Measurements from ENCODE around the gene ORMDL2. TPM values are rescaled to one million over a fixed set of nuclear protein-coding genes. Genes with fewer than 3 reads are reported as not detected.
"Not testable (repeated sequence)": the region's sequence is repeated elsewhere in the genome, so short reads cannot be mapped to it uniquely, and the experiment has no call there.

The ORMDL2 gene
- total RNA-seq, 1 donor = 10.1 TPM

GRCh38 chr12:55861396-55861795 lies 43.6 kb downstream of the ORMDL2 start:
- Histone ChIP-seq H4K20me1 (ENCODE audit: insufficient read depth, low read length) (no peaks in the 10 kb centered on the region), H3K4me1 (ENCODE audit: insufficient read depth, low read length) (no peaks in the 10 kb centered on the region), H3K27me3 (ENCODE audit: insufficient read depth, low read length) (no peaks in the 10 kb centered on the region), H3K79me2 (ENCODE audit: insufficient read depth, low read length) (no peaks in the 10 kb centered on the region), H2AFZ (ENCODE audit: low read length) (no peak overlapping the region), H3K4me3 (ENCODE audit: insufficient read depth, low read length) (no peak overlapping the region), H3K36me3 (ENCODE audit: insufficient read depth, low read length) (no peaks in the 10 kb centered on the region), H3K9me3 (ENCODE audit: low read depth, low read length) (no peaks in the 10 kb centered on the region), H3K4me2 (ENCODE audit: insufficient read depth, low read length) (no peak overlapping the region), H3K27ac (ENCODE audit: low read depth, low read length) (no peak overlapping the region)
- no peak for TF ChIP-seq CTCF (IDR thresholded peaks at IDR 0.05; ENCODE audit: extremely low read depth, low read depth, low read length)
- no peak for DNase-seq (ENCODE audit: insufficient read length, low spot score, missing footprints)

- H3K4me1 ChIP-seq (ENCODE audit: insufficient read depth, low read length) = no peaks in the 10 kb centered on the region
- DNase-seq (ENCODE audit: insufficient read length, low spot score, missing footprints) = no peak
- H2AFZ ChIP-seq (ENCODE audit: low read length) = no peak overlapping the region
- H4K20me1 ChIP-seq (ENCODE audit: insufficient read depth, low read length) = no peaks in the 10 kb centered on the region
- H3K36me3 ChIP-seq (ENCODE audit: insufficient read depth, low read length) = no peaks in the 10 kb centered on the region
- no peak for TF ChIP-seq CTCF (IDR thresholded peaks at IDR 0.05; ENCODE audit: extremely low read depth, low read depth, low read length)
- no peaks in the 10 kb centered on the region for H3K27me3 ChIP-seq (ENCODE audit: insufficient read depth, low read length)
- no peak overlapping the region for H3K27ac ChIP-seq (ENCODE audit: low read depth, low read length)
- H3K79me2 ChIP-seq (ENCODE audit: insufficient read depth, low read length) = no peaks in the 10 kb centered on the region
- no peaks in the 10 kb centered on the region for H3K9me3 ChIP-seq (ENCODE audit: low read depth, low read length)
- no peak overlapping the region for H3K4me2 ChIP-seq (ENCODE audit: insufficient read depth, low read length)
- H3K4me3 ChIP-seq (ENCODE audit: insufficient read depth, low read length) = no peak overlapping the region
These were observed 44.0 kb downstream of the ORMDL2 start for GRCh38 chr12:55861871-55862270.

GRCh38 chr12:55862286-55862685 lies 44.4 kb downstream of the ORMDL2 start:
- no peak for DNase-seq (ENCODE audit: insufficient read length, low spot score, missing footprints)
- Histone ChIP-seq H3K27me3 (ENCODE audit: insufficient read depth, low read length) (no peaks in the 10 kb centered on the region), H3K4me2 (ENCODE audit: insufficient read depth, low read length) (no peak overlapping the region), H3K4me3 (ENCODE audit: insufficient read depth, low read length) (no peak overlapping the region), H3K79me2 (ENCODE audit: insufficient read depth, low read length) (no peaks in the 10 kb centered on the region), H3K36me3 (ENCODE audit: insufficient read depth, low read length) (no peaks in the 10 kb centered on the region), H3K27ac (ENCODE audit: low read depth, low read length) (no peak overlapping the region), H3K4me1 (ENCODE audit: insufficient read depth, low read length) (no peaks in the 10 kb centered on the region), H4K20me1 (ENCODE audit: insufficient read depth, low read length) (no peaks in the 10 kb centered on the region), H2AFZ (ENCODE audit: low read length) (no peak overlapping the region), H3K9me3 (ENCODE audit: low read depth, low read length) (no peaks in the 10 kb centered on the region)
- no peak for TF ChIP-seq CTCF (IDR thresholded peaks at IDR 0.05; ENCODE audit: extremely low read depth, low read depth, low read length)

GRCh38 chr12:55862931-55863330 lies 45.1 kb downstream of the ORMDL2 start:
- not testable (repeated sequence) for H3K27me3 ChIP-seq (ENCODE audit: insufficient read depth, low read length); H3K9me3 ChIP-seq (ENCODE audit: low read depth, low read length); H3K79me2 ChIP-seq (ENCODE audit: insufficient read depth, low read length); H4K20me1 ChIP-seq (ENCODE audit: insufficient read depth, low read length); H3K4me3 ChIP-seq (ENCODE audit: insufficient read depth, low read length); DNase-seq (ENCODE audit: insufficient read length, low spot score, missing footprints); H3K4me1 ChIP-seq (ENCODE audit: insufficient read depth, low read length); H2AFZ ChIP-seq (ENCODE audit: low read length); H3K4me2 ChIP-seq (ENCODE audit: insufficient read depth, low read length); H3K27ac ChIP-seq (ENCODE audit: low read depth, low read length); H3K36me3 ChIP-seq (ENCODE audit: insufficient read depth, low read length)
